ENCODE results near the gene ZBTB25. TPM values are rescaled to one million over a fixed set of nuclear protein-coding genes. Genes with fewer than 3 reads are reported as not detected.

ZBTB25 gene
- total RNA-seq, 1 donor from 2014 or later = 14.9 TPM

- Histone ChIP-seq H3K9me3 (no peaks in the 10 kb centered on the region), H3K4me3 (no peak overlapping the region), H3K27me3 (ENCODE audit: low read depth) (no peaks in the 10 kb centered on the region), H3K36me3 (peaks cover 75% of the 10 kb centered on the region), H3K27ac (no peak overlapping the region), H3K4me1 (no peaks in the 10 kb centered on the region)
- intact Hi-C loops (cut with DNase I) = no loop called here
- DNase-seq (no peak), ATAC-seq (no peak)
- TF ChIP-seq CTCF (IDR thresholded peaks at IDR 0.05) = no peak
Observed at GRCh38 chr14:64423987-64424386, 79.7 kb downstream of the ZBTB25 start.

- Histone ChIP-seq H3K36me3 (peaks cover 80% of the 10 kb centered on the region), H3K4me3 (no peak overlapping the region), H3K27me3 (ENCODE audit: low read depth) (no peaks in the 10 kb centered on the region), H3K27ac (no peak overlapping the region), H3K4me1 (no peaks in the 10 kb centered on the region), H3K9me3 (no peaks in the 10 kb centered on the region)
- no peak for TF ChIP-seq CTCF (IDR thresholded peaks at IDR 0.05)
- ATAC-seq = no peak
- no peak for DNase-seq
- intact Hi-C loops (cut with DNase I) = no loop called here
Observed at GRCh38 chr14:64422756-64423155, 80.9 kb downstream of the ZBTB25 start.

GRCh38 chr14:64422005-64422404 is 81.6 kb downstream of the ZBTB25 start:
- no peak for TF ChIP-seq CTCF (IDR thresholded peaks at IDR 0.05)
- DNase-seq (no peak), ATAC-seq (no peak)
- peaks cover 80% of the 10 kb centered on the region for H3K36me3 ChIP-seq
- intact Hi-C loops (cut with DNase I) = no loop called here
- no peak overlapping the region for H3K27ac ChIP-seq
- H3K27me3 ChIP-seq (ENCODE audit: low read depth) = no peaks in the 10 kb centered on the region
- no peaks in the 10 kb centered on the region for H3K9me3 ChIP-seq
- H3K4me3 ChIP-seq = no peak overlapping the region
- no peaks in the 10 kb centered on the region for H3K4me1 ChIP-seq

GRCh38 chr14:64421166-64421565 is 82.5 kb downstream of the ZBTB25 start:
- no peak for DNase-seq
- Histone ChIP-seq H3K9me3 (no peaks in the 10 kb centered on the region), H3K36me3 (peaks cover 80% of the 10 kb centered on the region), H3K27ac (no peak overlapping the region), H3K4me1 (no peaks in the 10 kb centered on the region), H3K27me3 (ENCODE audit: low read depth) (no peaks in the 10 kb centered on the region), H3K4me3 (no peak overlapping the region)
- no peak for ATAC-seq
- intact Hi-C loops (cut with DNase I) = no loop called here
- TF ChIP-seq CTCF (IDR thresholded peaks at IDR 0.05) = no peak

GRCh38 chr14:64419003-64419402 is 84.6 kb downstream of the ZBTB25 start:
- H3K27ac ChIP-seq = no peak overlapping the region
- DNase-seq (no peak), ATAC-seq (no peak)
- H3K4me1 ChIP-seq = no peaks in the 10 kb centered on the region
- H3K9me3 ChIP-seq = no peaks in the 10 kb centered on the region
- H3K4me3 ChIP-seq = no peak overlapping the region
- H3K36me3 ChIP-seq = peaks cover 81% of the 10 kb centered on the region
- intact Hi-C loops (cut with DNase I) = no loop called here
- TF ChIP-seq CTCF (IDR thresholded peaks at IDR 0.05) = no peak
- no peaks in the 10 kb centered on the region for H3K27me3 ChIP-seq (ENCODE audit: low read depth)

- Histone ChIP-seq H3K27me3 (ENCODE audit: low read depth) (no peaks in the 10 kb centered on the region), H3K36me3 (peaks cover 78% of the 10 kb centered on the region), H3K4me1 (no peaks in the 10 kb centered on the region), H3K4me3 (no peak overlapping the region), H3K27ac (no peak overlapping the region), H3K9me3 (no peaks in the 10 kb centered on the region)
- ATAC-seq = no peak
- TF ChIP-seq CTCF (IDR thresholded peaks at IDR 0.05) = no peak
- intact Hi-C loops (cut with DNase I) = no loop called here
- DNase-seq = no peak
Observed at GRCh38 chr14:64417771-64418125, 85.9 kb downstream of the ZBTB25 start.
